Measurements from ENCODE around the gene PPP1R1C.

Gene PPP1R1C

GRCh38 chr2:182166841-182167240 lies 181.2 kb downstream of the PPP1R1C start:
- TF ChIP-seq JUND (IDR thresholded peaks at IDR 0.05; ENCODE audit: low read depth): no peak
- no peak for DNase-seq (ENCODE audit: low read depth in 1 of 2, low spot score in 1 of 2)
- in situ Hi-C loops (cut with HindIII; ENCODE audit: low pct_unique_long_range_greater_than_20kb, low sequenced_read_pairs): no loop called here
